Neural cell (in vitro differentiated cells): ENCODE measurements around the gene COX10. TPM values are rescaled to one million over a fixed set of nuclear protein-coding genes. Genes with fewer than 3 reads are reported as not detected.

ENCODE experiments used
- H2AFZ ChIP-seq: fragments of 200-600, 300-800 bp; sonication (generic), shearing (Covaris generic); 2 replicates; pipeline ENCODE4 v1.6.0; 2014; ENCODE audit warnings: low read depth, mild to moderate bottlenecking, antibody characterized with exemption, low read length, moderate library complexity
- H3F3A ChIP-seq: fragments of 200-600 bp; shearing (Covaris generic); 2 replicates; pipeline ENCODE4 v1.6.1; 2016; ENCODE audit warnings: mild to moderate bottlenecking, moderate library complexity, mixed read lengths, antibody characterized with exemption, low read length; ENCODE audit not compliant: insufficient read depth, poor library complexity, severe bottlenecking
- H3K27ac ChIP-seq: fragments of 200-600, 300-800 bp; sonication (generic), shearing (Covaris generic); 2 replicates; pipeline ENCODE4 v1.5.1; 2014; ENCODE audit warnings: mild to moderate bottlenecking, low read length, moderate library complexity
- H3K27me3 ChIP-seq: fragments of 300-800, 200-600 bp; sonication (generic), shearing (Covaris generic); 2 replicates; pipeline ENCODE4 v1.6.0; 2014; ENCODE audit warnings: mild to moderate bottlenecking, low read depth, low read length, moderate library complexity; ENCODE audit not compliant: insufficient read depth
- H3K36me3 ChIP-seq: fragments of 300-800, 200-600 bp; sonication (generic), shearing (Covaris generic); 2 replicates; pipeline ENCODE4 v1.5.1; 2014; ENCODE audit warnings: mild to moderate bottlenecking, antibody characterized with exemption, low read length, moderate library complexity; ENCODE audit not compliant: insufficient read depth
- H3K4me2 ChIP-seq: fragments of 300-800, 200-600 bp; sonication (generic), shearing (Covaris generic); 2 replicates; pipeline ENCODE4 v1.6.0; 2014; ENCODE audit warnings: mild to moderate bottlenecking, low read length
- H3K4me3 ChIP-seq: fragments of 300-800, 200-600 bp; sonication (generic), shearing (Covaris generic); 2 replicates; pipeline ENCODE4 v1.5.1; 2014; ENCODE audit warnings: mild to moderate bottlenecking, low read length, moderate library complexity
- H3K79me2 ChIP-seq: fragments of 200-600 bp; shearing (Covaris generic); replicated peaks from 2 replicates; pipeline ENCODE4 v1.6.0; 2014; ENCODE audit warnings: mild to moderate bottlenecking, low read length, moderate library complexity; ENCODE audit not compliant: insufficient read depth
- H3K9ac ChIP-seq: fragments of 300-800, 200-600 bp; sonication (generic), shearing (Covaris generic); 2 replicates; pipeline ENCODE4 v1.6.1; 2016; ENCODE audit warnings: mild to moderate bottlenecking, low read length, mixed read lengths
- H3K9me2 ChIP-seq: fragments of 200-600 bp; shearing (Covaris generic); 2 replicates; pipeline ENCODE4 v1.6.1; 2016; ENCODE audit warnings: mild to moderate bottlenecking, low read length, mixed read lengths; ENCODE audit not compliant: insufficient read depth
- H3K9me3 ChIP-seq: fragments of 200-600, 300-800 bp; sonication (generic), shearing (Covaris generic); 2 replicates; pipeline ENCODE4 v1.6.1; 2016; ENCODE audit warnings: mild to moderate bottlenecking, mixed run types, low read length, moderate library complexity, mixed read lengths
- H4K20me1 ChIP-seq: fragments of 200-600 bp; shearing (Covaris generic); 2 replicates; pipeline ENCODE4 v1.6.1; 2016; ENCODE audit warnings: mild to moderate bottlenecking, mixed run types; ENCODE audit not compliant: insufficient read depth
- CTCF ChIP-seq: fragments of 450-650 bp; IDR thresholded peaks from 2 replicates; pipeline ENCODE4 v1.5.1; 2014; ENCODE audit warnings: antibody characterized with exemption, mild to moderate bottlenecking, moderate library complexity; ENCODE audit not compliant: poor library complexity, severe bottlenecking
- EP300 ChIP-seq: fragments of 450-650 bp; conservative IDR thresholded peaks from 2 replicates; pipeline ENCODE4 v1.6.1; 2014; ENCODE audit warnings: antibody characterized with exemption, mild to moderate bottlenecking, moderate library complexity; ENCODE audit not compliant: poor library complexity, severe bottlenecking
- EZH2 ChIP-seq: fragments of 200-600, 300-800 bp; shearing (Covaris generic), sonication (generic); IDR thresholded peaks from 2 replicates; pipeline ENCODE4 v1.6.1; 2014; ENCODE audit warnings: antibody characterized with exemption, low read length, borderline replicate concordance, mild to moderate bottlenecking; ENCODE audit not compliant: insufficient read depth, poor library complexity, severe bottlenecking
- MXI1 ChIP-seq: fragments of 450-650 bp; conservative IDR thresholded peaks from 2 replicates; pipeline ENCODE4 v1.6.1; 2014; ENCODE audit warnings: antibody characterized with exemption, mild to moderate bottlenecking; ENCODE audit not compliant: poor library complexity, severe bottlenecking
- POLR2AphosphoS5 ChIP-seq: IDR thresholded peaks from 2 replicates; pipeline ENCODE4 v1.6.1; 2012
- RAD21 ChIP-seq: fragments of 450-650 bp; conservative IDR thresholded peaks from 2 replicates; pipeline ENCODE4 v1.6.1; 2014; ENCODE audit warnings: antibody characterized with exemption, mild to moderate bottlenecking, moderate library complexity
- REST ChIP-seq: IDR thresholded peaks from 2 replicates; pipeline ENCODE4 v1.6.1; 2012; ENCODE audit warnings: borderline replicate concordance
- SMC3 ChIP-seq: fragments of 450-650 bp; conservative IDR thresholded peaks from 2 replicates; pipeline ENCODE4 v1.6.1; 2014; ENCODE audit warnings: antibody characterized with exemption, mild to moderate bottlenecking, moderate library complexity; ENCODE audit not compliant: poor library complexity
- TAF1 ChIP-seq: IDR thresholded peaks from 2 replicates; pipeline ENCODE4 v1.6.1; 2012; ENCODE audit warnings: low read depth
- polyA plus RNA-seq: library from polyadenylated mRNA; depleted of rRNA; stranded (reverse); fragments of >200 nt; gene quantifications from 2 replicates; pipeline ENCODE4 v1.2.3, GENCODE V29; 2014

The COX10 gene
- polyA plus RNA-seq, 1 donor from 2014 or later = 7.2 TPM

- no peak overlapping the region for H2AFZ ChIP-seq
- no peak overlapping the region for H3K4me2 ChIP-seq
- TF ChIP-seq POLR2AphosphoS5 (no peak), RAD21 (no peak), MXI1 (no peak), CTCF (no peak), EZH2 (no peak), SMC3 (no peak), REST (no peak), EP300 (no peak), TAF1 (no peak)
- no peaks in the 10 kb centered on the region for H3K27me3 ChIP-seq
- H3K4me3 ChIP-seq = no peak overlapping the region
- no peak overlapping the region for H3K9ac ChIP-seq
- H3K27ac ChIP-seq = no peak overlapping the region
- H3K36me3 ChIP-seq = no peaks in the 10 kb centered on the region
- H3K9me2 ChIP-seq = no peaks in the 10 kb centered on the region
- H4K20me1 ChIP-seq = no peaks in the 10 kb centered on the region
- H3F3A ChIP-seq = no peaks in the 10 kb centered on the region
- H3K79me2 ChIP-seq = no peaks in the 10 kb centered on the region
- H3K9me3 ChIP-seq = no peaks in the 10 kb centered on the region
Measured at GRCh38 chr17:14222611-14223010, 153.3 kb downstream of the COX10 start.

GRCh38 chr17:14225254-14225980, 156.1 kb downstream of the COX10 start:
- Histone ChIP-seq H3K4me3 (no peak overlapping the region), H3K9ac (no peak overlapping the region), H3K27me3 (no peaks in the 10 kb centered on the region), H3K9me2 (no peaks in the 10 kb centered on the region), H2AFZ (no peak overlapping the region), H3F3A (no peaks in the 10 kb centered on the region), H3K4me2 (no peak overlapping the region), H4K20me1 (no peaks in the 10 kb centered on the region), H3K9me3 (no peaks in the 10 kb centered on the region), H3K36me3 (no peaks in the 10 kb centered on the region), H3K27ac (no peak overlapping the region), H3K79me2 (no peaks in the 10 kb centered on the region)
- no peak for TF ChIP-seq TAF1
- TF ChIP-seq EP300 = no peak
- no peak for TF ChIP-seq REST
- no peak for TF ChIP-seq SMC3
- no peak for TF ChIP-seq MXI1
- TF ChIP-seq POLR2AphosphoS5 = no peak
- no peak for TF ChIP-seq CTCF
- TF ChIP-seq RAD21 = no peak
- TF ChIP-seq EZH2 = no peak
